GM12872 (cell line): ENCODE data around the gene TRABD2B.

ENCODE experiments used
- TF ChIP-seq, protein P1 (sequence below): IDR thresholded peaks from 3 replicates; pipeline ENCODE4 v1.5.1; 2011; ENCODE audit warnings: low read depth, mild to moderate bottlenecking, low read length, moderate library complexity; ENCODE audit not compliant: insufficient read depth

TRABD2B gene

DNA sequence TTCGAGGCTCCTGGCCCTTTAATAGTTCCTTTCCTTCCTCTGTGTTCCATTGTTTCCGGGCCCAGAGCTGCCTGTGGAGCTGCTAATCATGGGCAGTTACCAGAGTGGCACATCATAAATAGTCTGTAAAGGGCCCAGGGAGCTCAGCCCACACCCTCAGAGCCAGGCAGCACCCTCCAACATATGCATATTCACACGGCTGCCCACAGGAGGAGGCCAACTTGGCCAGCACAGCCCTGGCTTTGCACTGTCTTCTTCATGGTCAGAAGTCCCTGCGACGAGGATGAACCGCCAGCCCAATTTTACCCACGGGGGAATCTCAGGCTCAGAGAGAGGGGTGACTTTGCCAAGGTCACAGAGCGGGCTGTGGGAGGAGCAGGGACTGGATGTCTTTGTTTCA is 172.5 kb downstream of the TRABD2B start:
- TF ChIP-seq, protein P1, sequence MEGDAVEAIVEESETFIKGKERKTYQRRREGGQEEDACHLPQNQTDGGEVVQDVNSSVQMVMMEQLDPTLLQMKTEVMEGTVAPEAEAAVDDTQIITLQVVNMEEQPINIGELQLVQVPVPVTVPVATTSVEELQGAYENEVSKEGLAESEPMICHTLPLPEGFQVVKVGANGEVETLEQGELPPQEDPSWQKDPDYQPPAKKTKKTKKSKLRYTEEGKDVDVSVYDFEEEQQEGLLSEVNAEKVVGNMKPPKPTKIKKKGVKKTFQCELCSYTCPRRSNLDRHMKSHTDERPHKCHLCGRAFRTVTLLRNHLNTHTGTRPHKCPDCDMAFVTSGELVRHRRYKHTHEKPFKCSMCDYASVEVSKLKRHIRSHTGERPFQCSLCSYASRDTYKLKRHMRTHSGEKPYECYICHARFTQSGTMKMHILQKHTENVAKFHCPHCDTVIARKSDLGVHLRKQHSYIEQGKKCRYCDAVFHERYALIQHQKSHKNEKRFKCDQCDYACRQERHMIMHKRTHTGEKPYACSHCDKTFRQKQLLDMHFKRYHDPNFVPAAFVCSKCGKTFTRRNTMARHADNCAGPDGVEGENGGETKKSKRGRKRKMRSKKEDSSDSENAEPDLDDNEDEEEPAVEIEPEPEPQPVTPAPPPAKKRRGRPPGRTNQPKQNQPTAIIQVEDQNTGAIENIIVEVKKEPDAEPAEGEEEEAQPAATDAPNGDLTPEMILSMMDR: no peak

DNA sequence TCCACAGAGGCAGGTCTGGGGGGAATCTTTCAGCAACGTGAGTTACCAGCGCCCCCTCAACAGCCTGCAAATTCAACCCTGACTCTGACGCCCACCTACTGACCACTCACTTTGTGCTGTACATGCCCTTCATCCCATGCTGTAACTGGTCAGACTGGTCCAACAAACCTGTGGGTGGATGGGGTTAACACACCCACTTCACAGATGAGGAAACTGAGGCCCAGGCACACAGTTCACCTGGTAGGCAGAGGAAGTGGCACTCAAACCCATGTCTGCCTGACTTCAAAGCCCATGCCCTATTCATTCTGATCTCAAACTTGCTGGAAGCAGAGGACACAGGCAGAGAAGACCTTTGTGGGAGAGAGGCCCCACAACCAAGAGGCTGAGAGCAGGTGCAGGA is 172.9 kb downstream of the TRABD2B start:
- TF ChIP-seq, protein P1: no peak

DNA sequence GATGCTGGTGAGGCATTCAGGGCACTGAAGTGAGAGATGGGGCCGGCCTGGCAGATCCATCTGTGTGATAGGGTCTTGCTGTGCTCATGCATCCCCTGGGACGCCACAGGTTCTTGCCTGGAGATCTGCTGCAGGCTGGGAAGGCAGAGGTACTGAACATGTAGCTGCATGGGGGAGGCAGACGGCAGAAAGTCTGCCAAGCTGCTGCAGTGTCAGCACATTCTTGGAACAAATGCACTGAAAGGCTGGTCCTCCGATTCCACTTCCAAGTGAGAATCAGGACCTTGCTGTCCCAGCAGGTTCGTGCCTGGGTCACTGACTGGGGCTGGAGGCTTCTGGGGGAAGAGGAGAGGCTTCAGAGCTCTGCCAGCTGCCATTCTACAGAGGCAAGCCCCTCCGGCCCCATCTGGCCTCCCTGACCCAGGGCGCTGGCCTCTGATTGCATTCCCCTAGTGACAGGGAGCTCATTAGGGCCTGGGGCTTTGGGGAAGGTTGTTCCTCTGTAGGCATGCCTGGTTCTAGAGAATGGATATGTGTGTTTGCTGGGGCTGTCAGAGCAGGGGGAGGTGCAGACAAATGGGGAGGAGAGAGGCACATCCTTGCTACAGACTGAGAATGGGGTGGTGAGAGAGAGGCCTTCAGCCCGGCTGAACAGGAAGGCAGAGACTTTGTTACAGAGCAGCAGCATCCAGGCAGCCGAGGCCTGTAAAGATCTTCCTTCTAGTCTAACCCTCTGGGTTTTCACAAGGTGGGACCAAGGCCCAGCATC is 174.0 kb downstream of the TRABD2B start:
- TF ChIP-seq, protein P1: no peak

DNA sequence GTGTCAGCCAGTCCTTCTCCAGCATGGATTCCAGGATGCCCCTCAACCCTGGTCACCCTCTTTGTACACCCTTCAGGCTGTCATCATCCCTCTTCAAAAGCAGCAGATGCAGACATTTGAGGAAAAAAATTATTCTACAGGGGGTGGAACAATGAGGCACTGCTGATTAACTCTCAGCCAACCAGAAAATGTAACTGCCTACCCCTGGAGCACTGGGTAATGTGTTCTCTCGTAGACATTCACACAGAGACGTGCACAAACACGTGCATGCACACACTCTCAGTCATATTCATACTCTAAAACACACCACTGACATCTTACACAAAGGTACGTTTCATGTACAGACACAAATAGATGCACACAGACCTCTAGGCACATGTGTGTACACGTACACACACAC is 175.4 kb downstream of the TRABD2B start:
- TF ChIP-seq, protein P1: no peak

DNA sequence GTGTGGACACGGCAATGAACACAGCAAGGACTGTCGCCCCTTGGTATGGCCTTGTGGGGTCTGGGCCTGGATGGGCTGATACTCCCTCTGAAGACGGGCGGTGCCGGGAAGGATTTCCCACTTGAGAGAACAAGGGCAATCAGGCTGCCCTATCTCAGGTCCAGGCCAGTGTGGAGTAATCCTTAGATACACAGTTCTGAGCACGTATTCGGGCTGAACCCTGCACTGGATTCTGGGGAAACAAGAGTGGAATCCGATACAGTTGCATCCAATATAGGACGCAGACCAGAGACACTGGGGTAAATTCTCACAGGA is 177.7 kb downstream of the TRABD2B start:
- TF ChIP-seq, protein P1: no peak

DNA sequence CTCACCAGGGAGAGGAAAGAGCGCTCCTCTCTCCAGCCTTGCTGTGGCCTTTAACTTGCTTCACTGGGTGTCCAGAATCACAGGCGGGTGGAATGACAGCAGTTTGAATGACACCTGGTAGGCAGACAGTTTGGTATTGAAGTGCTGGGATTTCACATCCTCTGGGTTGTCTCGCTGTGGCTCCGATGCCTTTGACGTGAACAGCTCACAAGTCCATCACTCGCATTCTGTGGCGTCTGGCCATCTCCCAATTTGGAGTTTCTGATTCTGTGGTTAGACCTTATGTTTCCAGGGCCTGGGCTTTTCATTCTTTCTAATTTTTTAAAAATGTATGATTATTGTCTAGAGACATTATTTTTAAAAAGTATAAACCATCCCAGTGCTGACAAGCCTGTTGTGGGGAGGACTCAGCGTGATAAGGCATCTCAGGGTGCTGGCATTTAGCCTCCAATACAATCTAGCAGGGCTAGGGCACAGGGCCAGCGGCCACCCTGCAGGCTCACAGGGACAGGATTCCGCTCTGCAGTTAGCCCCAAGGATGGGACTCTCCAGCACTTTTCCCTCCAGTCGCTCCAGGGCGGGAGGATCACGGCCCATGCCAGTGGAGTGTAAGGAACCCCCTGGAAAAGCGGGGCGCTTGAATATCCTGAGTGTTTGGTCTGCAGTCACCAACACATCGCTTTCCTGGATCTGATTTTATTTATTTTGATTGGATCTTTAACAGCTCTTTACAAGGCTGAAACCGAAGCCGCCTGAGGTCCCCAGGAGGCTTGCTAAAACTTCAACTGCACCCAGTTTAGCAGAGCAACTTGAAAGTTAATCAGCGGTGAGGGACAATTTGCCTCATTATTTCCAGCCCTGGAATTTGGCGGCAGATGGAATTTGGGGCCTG is 178.3 kb downstream of the TRABD2B start:
- TF ChIP-seq, protein P1: no peak

DNA sequence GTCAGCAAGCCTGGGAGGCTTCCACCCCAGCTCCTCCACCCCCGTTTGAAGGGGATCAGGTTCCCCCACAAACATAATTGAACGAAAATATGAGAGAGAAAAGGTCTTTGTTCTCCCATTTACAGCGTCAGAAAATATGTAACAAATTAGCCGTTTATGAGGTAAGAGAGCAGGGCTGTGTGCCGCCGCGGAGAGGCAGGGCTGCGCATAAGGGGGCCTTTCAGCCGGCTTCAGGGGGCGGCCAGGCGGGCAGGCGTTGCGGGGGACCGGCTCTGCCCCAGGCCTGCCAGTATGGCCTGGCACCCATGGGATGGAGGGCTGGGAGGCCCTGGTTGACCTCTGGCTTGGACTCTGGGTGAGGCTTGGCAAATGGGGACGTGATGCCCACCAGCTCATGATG is 179.3 kb downstream of the TRABD2B start:
- TF ChIP-seq, protein P1: no peak
